Osteocyte (in vitro differentiated cells): Measurements from ENCODE around the gene LRCOL1. TPM values are rescaled to one million over a fixed set of nuclear protein-coding genes. Genes with fewer than 3 reads are reported as not detected.

ENCODE experiments used
- DNase-seq: peaks from one replicate; pipeline ENCODE4 v3.0.0; 2021; ENCODE audit warnings: mixed read lengths; ENCODE audit not compliant: unreplicated experiment; ENCODE audit errors: extremely low spot score
- H3K27ac Mint-ChIP-seq: one replicate; pipeline ENCODE4 v1.8.0; 2021; ENCODE audit warnings: mild to moderate bottlenecking, mixed read lengths; ENCODE audit not compliant: unreplicated experiment
- H3K27me3 Mint-ChIP-seq: one replicate; pipeline ENCODE4 v1.8.0; 2021; ENCODE audit warnings: mixed read lengths; ENCODE audit not compliant: unreplicated experiment
- H3K36me3 Mint-ChIP-seq: one replicate; pipeline ENCODE4 v1.8.0; 2021; ENCODE audit warnings: mixed read lengths; ENCODE audit not compliant: unreplicated experiment
- H3K4me1 Mint-ChIP-seq: one replicate; pipeline ENCODE4 v1.8.0; 2021; ENCODE audit warnings: mixed read lengths; ENCODE audit not compliant: unreplicated experiment
- H3K4me3 Mint-ChIP-seq: one replicate; pipeline ENCODE4 v1.8.0; 2021; ENCODE audit warnings: mild to moderate bottlenecking, moderate library complexity, mixed read lengths; ENCODE audit not compliant: unreplicated experiment
- H3K9me3 Mint-ChIP-seq: one replicate; pipeline ENCODE4 v1.8.0; 2021; ENCODE audit warnings: mixed read lengths; ENCODE audit not compliant: unreplicated experiment
- total RNA-seq: library from RNA; stranded (reverse); gene quantifications from 2 replicates; pipeline ENCODE4 v1.2.1, GENCODE V29; 2021
- TF ChIP-seq, protein P1 (sequence below): fragments of 200-600 bp; sonication (generic); IDR thresholded peaks from 2 replicates; pipeline ENCODE4 v1.5.0; 2021; ENCODE audit warnings: antibody characterized with exemption, mild to moderate bottlenecking, moderate library complexity

The LRCOL1 gene
- total RNA-seq, 1 donor from 2014 or later, result not detected

DNA sequence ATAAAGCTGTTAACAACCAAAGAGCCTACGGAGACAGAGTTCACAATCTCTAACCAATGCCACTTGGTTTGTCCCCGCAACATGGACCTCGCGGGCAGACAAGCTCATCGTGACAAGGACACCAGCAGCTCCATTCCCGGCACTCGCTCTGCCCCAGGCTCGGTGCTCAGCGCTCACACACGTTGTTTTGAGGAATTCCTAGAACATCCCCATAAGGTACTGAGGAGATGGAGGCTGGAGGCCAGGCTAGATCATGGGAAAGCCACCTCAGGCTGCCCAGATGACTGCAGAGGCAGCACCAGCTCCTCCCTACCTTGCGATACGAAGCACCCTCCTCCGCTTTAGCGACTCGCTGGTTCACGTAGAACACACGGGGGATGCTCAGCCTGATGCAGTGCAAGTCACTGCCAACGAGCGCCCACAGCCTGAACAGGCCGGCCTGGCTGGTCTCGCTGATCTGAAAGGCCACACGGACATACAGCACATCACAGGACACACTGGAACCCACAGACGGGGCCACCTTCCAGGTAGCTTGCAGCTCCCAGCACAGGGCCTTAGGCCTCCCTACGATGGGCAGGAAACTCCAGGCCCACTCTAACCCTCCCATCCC, 38.3 kb upstream of the LRCOL1 start:
- DNase-seq, result no peak
- no peak overlapping the region for H3K27ac Mint-ChIP-seq
- TF ChIP-seq, protein P1, sequence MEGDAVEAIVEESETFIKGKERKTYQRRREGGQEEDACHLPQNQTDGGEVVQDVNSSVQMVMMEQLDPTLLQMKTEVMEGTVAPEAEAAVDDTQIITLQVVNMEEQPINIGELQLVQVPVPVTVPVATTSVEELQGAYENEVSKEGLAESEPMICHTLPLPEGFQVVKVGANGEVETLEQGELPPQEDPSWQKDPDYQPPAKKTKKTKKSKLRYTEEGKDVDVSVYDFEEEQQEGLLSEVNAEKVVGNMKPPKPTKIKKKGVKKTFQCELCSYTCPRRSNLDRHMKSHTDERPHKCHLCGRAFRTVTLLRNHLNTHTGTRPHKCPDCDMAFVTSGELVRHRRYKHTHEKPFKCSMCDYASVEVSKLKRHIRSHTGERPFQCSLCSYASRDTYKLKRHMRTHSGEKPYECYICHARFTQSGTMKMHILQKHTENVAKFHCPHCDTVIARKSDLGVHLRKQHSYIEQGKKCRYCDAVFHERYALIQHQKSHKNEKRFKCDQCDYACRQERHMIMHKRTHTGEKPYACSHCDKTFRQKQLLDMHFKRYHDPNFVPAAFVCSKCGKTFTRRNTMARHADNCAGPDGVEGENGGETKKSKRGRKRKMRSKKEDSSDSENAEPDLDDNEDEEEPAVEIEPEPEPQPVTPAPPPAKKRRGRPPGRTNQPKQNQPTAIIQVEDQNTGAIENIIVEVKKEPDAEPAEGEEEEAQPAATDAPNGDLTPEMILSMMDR, result no peak
- no peaks in the 10 kb centered on the region for H3K27me3 Mint-ChIP-seq
- H3K4me3 Mint-ChIP-seq, result no peak overlapping the region
- H3K9me3 Mint-ChIP-seq, result no peaks in the 10 kb centered on the region
- H3K4me1 Mint-ChIP-seq, result no peaks in the 10 kb centered on the region
- H3K36me3 Mint-ChIP-seq, result peaks cover 39% of the 10 kb centered on the region

GRCh38 chr12:132647858-132648257, 37.5 kb upstream of the LRCOL1 start:
- no peaks in the 10 kb centered on the region for H3K27me3 Mint-ChIP-seq

DNA sequence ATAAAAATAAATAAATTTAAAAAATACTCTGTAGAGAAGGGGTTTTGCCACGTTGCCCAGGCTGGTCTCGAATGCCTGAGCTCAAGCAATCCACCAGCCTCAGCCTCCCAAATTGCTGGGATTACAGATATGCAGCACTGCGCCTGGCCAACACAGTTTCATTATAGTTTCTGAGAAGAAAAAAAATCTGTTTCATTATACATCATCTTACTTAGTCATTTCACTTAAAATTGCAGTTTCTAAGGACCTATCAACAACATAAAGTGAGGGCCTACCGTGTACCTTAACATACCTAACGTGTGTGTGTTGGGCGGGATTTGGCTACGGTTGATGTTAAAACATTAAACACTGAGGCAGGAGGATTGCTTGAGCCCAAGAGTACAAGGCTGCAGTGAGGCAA, 36.5 kb upstream of the LRCOL1 start:
- H3K9me3 Mint-ChIP-seq, result no peaks in the 10 kb centered on the region
- DNase-seq, result no peak
- H3K4me3 Mint-ChIP-seq, result no peak overlapping the region
- H3K36me3 Mint-ChIP-seq, result peaks cover 29% of the 10 kb centered on the region
- TF ChIP-seq, protein P1, result no peak
- no peaks in the 10 kb centered on the region for H3K27me3 Mint-ChIP-seq
- no peaks in the 10 kb centered on the region for H3K4me1 Mint-ChIP-seq
- no peak overlapping the region for H3K27ac Mint-ChIP-seq

More at GRCh38 chr12:132647858-132648257, 37.5 kb upstream of the LRCOL1 start:
- H3K9me3 Mint-ChIP-seq, result no peaks in the 10 kb centered on the region
- no peak overlapping the region for H3K27ac Mint-ChIP-seq
- no peaks in the 10 kb centered on the region for H3K4me1 Mint-ChIP-seq
- H3K36me3 Mint-ChIP-seq, result peaks cover 37% of the 10 kb centered on the region
- DNase-seq, result no peak
- TF ChIP-seq, protein P1, result no peak
- H3K4me3 Mint-ChIP-seq, result no peak overlapping the region

- Mint-ChIP-seq H3K4me3 (no peak overlapping the region), H3K4me1 (peaks cover 2% of the 10 kb centered on the region), H3K27me3 (no peaks in the 10 kb centered on the region), H3K36me3 (peaks cover 29% of the 10 kb centered on the region), H3K9me3 (no peaks in the 10 kb centered on the region), H3K27ac (no peak overlapping the region)
- no peak for DNase-seq
- TF ChIP-seq, protein P1, result no peak
Measured at GRCh38 chr12:132642846-132643835, 32.8 kb upstream of the LRCOL1 start.
